ENCODE data around the gene MARS1.

The MARS1 gene

GRCh38 chr12:57534250-57534649 lies 46.4 kb downstream of the MARS1 start:
- no peak for DNase-seq

- DNase-seq = no peak
These were observed 47.2 kb downstream of the MARS1 start for GRCh38 chr12:57534991-57535543.

GRCh38 chr12:57535764-57536596 lies 48.1 kb downstream of the MARS1 start:
- no peak for DNase-seq

GRCh38 chr12:57536597-57536942 lies 48.7 kb downstream of the MARS1 start:
- DNase-seq = no peak

- DNase-seq = no peak
These were observed 51.4 kb downstream of the MARS1 start for GRCh38 chr12:57539134-57539768.

GRCh38 chr12:57541001-57541400 lies 53.1 kb downstream of the MARS1 start:
- no peak for DNase-seq

- no peak for DNase-seq
These were observed 53.8 kb downstream of the MARS1 start for GRCh38 chr12:57541717-57542116.

GRCh38 chr12:57543581-57543980 lies 55.7 kb downstream of the MARS1 start:
- DNase-seq = no peak

DNA sequence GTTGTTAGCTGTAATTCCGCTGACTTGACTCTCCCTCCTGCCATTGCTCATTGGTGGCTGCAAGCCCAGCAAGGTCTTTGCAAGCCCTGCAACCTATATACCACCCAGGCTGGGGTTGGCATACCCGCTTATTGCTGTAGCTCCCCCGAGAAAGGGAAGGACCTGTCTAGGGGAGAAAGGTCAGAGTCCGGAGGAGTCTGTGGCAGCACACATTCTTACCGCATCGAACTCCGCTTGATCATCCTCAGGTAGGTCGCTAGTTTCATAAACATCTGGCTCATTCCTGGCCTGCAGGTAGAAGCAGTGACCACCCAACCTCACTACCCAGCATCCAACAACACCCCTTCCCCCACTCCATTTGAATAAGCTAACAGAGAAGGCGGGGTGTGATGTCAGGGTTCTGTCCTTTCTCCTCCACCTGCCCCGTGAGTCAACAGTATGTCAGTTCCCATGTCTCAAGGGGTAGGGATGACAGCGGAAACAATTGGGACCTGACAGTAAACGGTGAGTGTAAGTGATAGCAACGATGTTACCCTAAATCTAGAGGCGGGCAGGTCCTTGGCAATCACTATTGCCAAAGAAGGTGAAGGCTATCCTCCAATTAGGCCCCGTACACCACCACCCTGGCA lies 58.1 kb downstream of the MARS1 start:
- no peak for DNase-seq

- peak; percentile 88 to 89 for DNase-seq
These were observed 58.8 kb downstream of the MARS1 start, which contains the start of gene DCTN2 for GRCh38 chr12:57546438-57547287. TSS of gene DCTN2 (minus strand) at chr12:57547192. CDS start at chr12:57547063, 129 bp downstream.

DNA sequence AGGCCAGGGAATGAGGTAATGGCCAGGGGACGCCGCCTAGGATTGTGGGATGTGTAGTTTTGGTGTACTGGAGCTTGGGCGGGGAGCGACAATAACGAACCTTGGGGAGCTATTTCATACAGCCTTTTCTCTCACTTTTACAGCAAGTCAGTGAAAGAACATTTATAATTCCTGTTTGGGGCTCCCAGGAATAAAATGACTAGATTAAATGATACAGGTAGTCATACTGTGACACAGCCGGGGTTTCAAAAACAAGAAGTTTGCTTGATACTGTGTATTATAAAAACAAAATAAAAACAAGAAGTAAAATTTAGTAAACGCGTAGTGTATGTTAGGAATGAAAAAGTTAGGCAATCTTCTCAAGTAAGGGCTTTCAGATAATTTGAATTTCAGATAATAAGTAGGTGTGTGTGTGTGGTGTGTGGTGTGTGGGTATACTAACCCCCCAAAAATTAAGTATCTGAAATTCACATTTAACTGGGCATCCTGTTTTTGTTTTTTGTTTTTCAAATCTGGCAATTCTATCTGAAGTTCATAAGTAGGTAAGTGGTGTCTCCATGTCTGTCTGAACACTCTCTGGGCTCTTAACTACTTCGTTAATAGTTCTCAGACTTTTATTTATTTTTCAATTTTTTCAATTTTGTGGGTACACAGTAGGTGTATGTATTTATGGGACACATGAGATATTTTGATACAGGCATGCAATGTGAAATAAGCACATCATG lies 59.6 kb downstream of the MARS1 start:
- DNase-seq = no peak

- no peak for DNase-seq
These were observed 60.1 kb downstream of the MARS1 start for GRCh38 chr12:57548013-57548315.

- DNase-seq = no peak
These were observed 60.6 kb downstream of the MARS1 start for GRCh38 chr12:57548488-57548887.

- no peak for DNase-seq
These were observed 61.5 kb downstream of the MARS1 start for GRCh38 chr12:57549203-57549908.

- DNase-seq = peak; percentile 52 to 59
These were observed 62.2 kb downstream of the MARS1 start, which contains the start of gene KIF5A for GRCh38 chr12:57549909-57550640. TSS of gene KIF5A (plus strand) at chr12:57550044. CDS start at chr12:57550272, 228 bp downstream.

DNA sequence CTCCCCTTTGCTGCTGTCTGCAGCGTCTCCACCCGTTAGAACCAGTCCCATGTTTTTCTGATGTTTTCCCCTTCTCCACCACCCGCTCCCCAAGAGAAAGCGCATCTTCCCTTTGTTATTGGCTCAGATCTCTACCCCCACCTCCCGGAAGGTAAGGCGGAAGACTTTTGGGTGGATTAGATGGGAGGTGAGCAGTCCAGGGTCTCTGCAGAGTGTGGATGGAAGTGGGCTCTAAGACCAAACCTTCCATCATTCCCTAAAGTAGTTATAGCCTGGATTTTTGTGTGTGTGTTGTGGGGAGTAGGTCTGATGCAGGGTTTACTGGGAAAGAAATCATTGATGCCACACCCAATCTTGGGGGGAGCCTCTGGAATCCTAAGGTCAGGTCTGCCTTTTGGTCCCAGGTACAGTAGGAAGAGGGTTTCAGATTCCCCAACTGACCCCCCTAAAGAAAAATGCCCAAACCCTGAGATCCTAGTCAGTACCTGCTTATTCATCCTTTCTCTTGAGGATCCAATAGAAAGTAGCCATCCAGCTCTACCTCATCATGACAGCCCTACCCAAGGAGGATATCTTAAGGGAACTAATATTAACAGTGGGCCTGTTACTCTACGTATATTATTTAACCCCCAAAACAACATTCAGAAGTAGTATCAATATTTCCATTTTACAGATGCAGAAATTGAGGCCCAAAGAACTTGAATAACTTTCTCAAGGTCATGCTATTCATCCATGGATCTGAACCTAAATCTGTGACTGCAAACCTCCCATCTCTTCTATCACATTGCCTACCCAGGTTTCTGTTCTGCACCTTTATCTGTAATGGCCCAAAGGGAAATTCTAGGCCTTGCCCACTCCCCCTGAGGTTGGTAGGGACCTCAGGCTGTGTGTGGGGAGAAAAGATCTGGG lies 63.0 kb downstream of the MARS1 start:
- DNase-seq = no peak

GRCh38 chr12:57551637-57552305 lies 63.9 kb downstream of the MARS1 start:
- no peak for DNase-seq

DNA sequence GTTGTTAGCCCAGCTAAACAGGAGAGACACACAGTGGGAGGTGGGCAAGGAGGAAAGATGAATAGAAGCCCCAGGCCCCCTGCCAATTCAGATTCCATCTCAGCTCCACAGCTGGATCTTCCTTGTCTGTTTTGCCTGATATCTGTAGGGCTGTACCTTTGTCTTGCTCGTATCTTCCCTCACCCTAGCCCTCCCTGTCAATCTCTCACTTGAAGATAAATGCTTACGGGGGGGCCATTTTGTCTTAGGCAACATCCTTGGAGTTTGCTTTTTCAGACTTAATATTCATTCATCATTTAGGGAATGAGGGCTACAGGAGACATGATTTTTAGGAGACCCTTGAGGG lies 64.4 kb downstream of the MARS1 start:
- no peak for DNase-seq

DNA sequence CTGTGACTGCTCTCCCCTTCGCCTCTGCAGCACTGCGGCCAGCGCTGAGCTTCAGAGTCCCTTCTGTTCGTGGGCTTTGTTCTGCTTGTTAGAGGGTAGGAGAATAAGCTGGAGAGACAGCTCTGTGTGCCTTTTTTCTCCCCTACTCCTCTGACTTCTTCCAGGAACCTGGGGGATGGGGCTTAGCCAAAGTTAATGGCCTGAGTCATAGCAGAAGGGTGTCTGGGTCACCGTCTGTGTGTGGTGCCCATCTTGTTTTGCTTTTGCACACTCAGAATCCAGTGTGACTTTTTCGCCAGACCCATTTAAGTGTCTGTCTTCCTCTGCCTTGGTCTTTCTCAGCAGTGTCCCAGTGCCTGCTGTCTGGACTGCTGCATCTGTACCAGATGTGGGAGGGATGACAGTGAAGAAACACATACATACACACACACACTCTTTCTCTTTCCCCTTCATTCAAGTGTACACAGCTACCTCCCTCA lies 65.0 kb downstream of the MARS1 start:
- DNase-seq = no peak
